Limb (tissue), 2 donors: ENCODE results near the gene ATAD3C.
"Not testable (repeated sequence)": the region's sequence is repeated elsewhere in the genome, so short reads cannot be mapped to it uniquely, and the experiment has no call there.

Source experiments
- DNase-seq, 2 donors: peaks; one replicate each; pipeline ENCODE4 v3.0.0-alpha.2; 2016; ENCODE audit errors: extremely low spot score in 2 of 2

ATAD3C gene

DNA sequence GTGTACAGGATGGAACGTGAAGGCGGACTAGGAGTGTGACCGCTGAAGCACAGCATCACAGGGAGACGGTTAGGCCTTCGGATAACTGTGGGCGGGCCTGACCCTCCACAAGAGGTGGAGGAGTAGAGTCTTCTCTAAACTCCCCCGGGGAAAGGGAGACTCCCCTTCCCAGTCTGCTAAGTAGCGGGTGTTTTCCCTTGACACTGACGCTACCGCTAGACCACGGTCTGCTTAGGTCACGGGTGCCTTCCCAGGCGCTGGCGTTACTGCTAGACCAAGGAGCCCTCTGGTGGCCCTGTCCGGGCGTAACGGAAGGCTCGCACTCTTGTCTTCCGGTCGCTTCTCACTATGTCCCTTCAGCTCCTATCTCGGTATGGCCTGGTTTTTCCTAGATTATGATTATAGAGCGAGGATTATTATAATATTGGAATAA, 55.9 kb downstream of the ATAD3C start:
- not testable (repeated sequence) for DNase-seq

DNA sequence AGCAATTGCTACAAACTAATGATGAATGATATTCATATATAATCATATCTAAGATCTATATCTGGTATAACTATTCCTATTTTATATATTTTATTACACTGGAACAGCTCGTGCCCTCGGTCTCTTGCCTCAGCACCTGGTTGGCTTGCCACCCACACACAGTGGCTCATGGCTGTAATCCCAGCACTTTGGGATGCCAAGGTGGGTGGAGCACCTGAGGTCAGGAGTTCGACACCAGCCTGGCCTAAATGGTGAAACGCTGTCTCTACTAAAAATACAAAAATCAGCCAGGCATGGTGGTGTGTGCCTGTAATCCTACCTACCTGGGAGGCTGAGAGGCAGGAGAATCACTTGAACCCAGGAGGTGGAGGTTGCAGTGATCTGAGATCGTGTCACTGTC, 56.3 kb downstream of the ATAD3C start:
- DNase-seq: not testable (repeated sequence)

DNA sequence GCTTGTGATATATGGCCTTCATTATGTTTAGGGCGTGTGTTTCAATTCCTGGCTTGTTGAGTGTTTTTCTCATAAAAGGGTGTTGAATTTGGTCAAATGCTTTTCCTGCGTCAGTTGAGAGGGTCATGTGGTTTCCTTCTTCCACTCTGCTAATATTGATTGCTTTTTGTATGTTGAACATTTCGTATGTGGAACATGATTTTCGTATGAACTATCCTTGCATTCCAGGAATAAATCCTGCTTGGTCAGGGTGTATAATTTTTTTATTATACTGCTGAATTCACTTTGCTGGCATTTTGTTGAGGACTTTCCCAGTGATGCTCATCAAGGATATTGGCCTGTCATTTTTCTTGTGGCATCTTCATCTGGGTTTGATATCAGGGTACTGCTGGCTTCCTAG, 57.8 kb downstream of the ATAD3C start:
- no peak for DNase-seq

DNA sequence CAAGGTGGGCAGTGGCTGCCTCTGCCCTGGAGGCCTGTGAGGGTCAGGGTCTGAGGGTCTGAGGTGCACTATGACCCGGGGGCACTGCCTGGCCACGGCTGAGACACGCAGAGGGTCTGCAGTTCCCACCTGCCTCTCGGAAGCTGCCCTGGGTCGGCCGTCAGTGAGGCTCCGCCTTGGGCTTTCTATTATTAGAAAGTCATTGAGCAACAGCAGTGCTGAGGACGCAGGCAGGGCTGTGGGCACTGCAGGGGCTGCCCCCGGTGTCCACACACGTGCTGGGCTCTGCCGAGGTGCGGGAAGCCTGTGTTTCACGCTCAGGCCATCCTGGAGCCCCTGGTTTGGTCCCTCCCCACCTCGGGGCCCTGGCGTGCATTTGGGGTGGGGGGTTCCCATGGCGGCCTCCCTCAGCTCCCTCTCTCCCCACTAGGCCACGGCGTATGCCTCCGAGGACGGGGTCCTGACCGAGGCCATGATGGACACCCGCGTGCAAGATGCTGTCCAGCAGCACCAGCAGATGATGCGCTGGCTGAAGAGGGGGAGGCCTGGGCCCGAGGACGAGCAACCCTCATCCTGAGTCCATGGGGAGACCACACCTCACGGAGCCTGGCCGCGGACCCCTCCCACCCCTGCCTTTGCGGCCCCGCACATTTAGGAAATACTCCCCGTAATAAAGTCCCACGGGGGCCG, 59.4 kb downstream of the ATAD3C start:
- not testable (repeated sequence) for DNase-seq

DNA sequence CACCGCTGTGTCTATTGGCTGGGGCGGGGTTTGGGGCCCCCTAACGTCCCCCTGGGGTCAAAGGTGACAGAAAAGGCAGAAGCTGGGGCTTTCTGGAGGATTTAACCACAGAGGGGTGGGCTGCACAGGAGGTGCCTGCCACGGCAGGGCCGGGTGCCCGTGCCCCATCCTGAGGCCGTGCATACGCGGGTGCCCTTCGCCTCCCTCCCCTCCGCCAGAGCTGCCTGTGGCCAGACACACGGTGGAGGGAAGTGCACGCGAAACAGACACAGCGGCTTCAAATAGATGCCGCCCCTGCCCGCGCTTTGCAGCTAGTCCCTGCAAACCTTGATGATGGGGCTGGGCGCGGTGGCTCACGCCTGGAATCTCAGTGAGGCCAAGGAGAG, 60.0 kb downstream of the ATAD3C start:
- DNase-seq: not testable (repeated sequence)

DNA sequence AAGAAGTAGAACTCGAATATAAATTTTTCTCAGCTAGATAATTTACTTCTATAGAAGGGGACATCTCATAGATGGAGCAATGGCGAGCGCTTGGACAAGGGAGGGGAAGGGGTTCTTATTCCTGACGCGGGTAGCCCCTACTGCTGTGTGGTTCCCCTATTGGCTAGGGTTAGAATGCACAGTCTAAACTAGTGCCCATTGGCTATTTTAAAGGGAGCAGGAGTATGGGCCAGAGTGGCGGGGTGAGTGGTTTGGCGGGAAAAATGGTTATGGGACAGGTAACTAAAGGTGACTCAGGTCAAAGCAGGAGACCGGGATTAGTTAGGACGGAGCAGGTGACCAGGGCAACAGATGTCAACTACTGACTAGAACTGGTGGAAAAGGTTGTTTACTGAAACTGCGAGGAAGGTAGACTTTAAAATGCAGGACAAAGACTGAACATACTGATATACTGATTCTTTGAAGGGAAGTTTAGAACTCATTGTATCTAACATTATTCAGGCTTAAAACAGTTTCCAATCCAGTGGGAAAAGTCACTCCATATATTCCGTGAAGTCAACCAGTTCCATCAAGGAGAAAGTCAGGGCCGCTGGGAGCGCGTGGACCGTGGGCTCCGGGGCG, 61.5 kb downstream of the ATAD3C start:
- DNase-seq: no peak

DNA sequence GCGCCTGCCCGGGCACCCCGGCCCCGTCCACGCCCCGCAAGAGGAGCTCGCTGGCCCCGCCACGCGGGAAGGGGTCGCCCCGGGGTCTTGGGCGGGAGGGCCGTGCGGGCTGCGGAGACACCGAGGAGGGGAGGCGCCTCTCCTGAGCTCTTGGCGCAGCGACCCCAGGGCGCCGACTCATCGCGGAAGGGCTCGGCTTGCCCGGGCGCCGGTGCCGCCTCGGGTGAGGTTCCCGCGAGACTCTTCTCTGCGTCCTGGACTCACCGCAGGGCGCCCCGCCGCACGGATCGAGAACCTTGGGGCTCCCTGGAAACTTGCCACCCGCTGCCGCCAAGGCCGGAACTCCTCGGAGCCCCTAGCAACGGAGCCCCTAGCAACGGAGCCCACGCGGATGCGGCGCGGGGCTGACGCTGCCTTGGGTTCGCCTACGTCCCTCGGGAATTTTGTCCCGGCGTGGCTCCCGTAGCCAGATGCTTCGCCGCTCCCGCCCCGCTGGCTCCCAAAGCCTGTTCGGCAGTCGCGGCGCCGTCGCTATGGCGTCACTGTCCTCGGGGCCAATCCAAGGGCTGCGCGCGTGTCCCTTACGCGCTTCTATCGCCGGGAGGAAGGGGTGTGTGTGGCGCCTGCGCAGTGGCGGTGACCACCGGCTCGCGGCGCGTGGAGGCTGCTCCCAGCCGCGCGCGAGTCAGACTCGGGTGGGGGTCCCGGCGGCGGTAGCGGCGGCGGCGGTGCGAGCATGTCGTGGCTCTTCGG, 62.2 kb downstream of the ATAD3C start, which contains the start of gene ATAD3A:
ATAD3A (plus strand) TSS at position 630 of the 753 bp plus-strand sequence; CDS start at position 737, 107 bp downstream.
- peak; percentile 96 to 98 for DNase-seq

DNA sequence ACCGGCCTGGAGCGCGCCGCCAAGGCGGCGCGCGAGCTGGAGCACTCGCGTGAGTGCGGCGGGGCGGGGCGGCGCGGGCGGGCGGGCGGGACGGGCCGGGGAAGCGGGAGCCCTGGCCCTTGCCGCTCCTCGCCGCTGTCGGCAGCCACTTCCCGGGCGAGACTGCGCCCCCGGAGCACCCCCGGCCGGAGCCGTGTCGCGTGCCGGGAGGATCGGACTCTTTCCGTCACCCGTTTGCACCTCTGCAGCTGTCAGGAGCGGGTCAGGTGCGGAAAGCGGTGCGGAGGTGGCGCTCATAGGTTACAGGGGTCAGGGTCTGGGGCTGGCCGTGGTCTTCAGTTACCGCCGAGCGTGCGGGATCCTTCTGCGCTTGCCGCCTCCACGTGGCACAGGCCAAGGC, 62.9 kb downstream of the ATAD3C start:
- not testable (repeated sequence) for DNase-seq

DNA sequence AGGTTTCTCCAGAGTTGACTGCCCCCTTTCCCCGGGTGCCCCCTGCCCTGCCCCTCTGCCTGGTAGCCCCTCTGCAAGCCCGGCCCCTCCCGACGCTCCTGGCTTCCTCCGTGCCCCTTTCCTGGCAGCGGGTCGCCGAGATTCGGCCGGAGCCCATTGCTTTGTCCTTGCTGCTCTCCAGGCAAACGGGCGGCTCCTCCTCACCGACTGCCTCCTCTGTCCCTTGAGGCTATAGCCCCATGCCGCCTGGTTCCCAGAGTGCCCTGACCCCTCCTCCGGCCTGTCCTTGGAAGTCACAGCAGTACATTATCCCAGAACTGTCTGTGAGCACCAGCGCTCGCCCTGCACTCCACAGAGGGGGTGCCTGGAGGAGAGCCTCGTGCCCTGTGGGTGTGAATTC, 64.2 kb downstream of the ATAD3C start:
- DNase-seq: not testable (repeated sequence)

DNA sequence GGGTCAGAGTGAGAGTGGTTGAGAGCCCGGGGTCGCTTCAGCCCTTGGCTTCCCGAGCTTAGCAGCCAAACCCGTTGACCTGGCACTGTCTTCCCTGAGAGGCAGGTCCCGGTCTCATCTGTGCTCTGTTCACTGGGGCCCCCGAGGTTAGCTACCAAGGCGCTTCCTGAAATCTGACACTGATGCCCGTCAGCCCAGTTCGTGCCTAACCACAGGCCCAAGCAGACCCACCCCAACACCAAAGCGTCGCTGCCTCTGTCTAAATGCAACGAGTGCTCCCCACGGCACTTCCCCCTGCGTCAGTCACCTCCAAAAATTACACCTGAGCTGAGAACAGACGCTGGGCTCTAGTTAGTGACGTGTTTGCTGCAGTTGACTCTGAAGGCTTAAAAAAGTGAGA, 64.9 kb downstream of the ATAD3C start:
- DNase-seq: not testable (repeated sequence)

DNA sequence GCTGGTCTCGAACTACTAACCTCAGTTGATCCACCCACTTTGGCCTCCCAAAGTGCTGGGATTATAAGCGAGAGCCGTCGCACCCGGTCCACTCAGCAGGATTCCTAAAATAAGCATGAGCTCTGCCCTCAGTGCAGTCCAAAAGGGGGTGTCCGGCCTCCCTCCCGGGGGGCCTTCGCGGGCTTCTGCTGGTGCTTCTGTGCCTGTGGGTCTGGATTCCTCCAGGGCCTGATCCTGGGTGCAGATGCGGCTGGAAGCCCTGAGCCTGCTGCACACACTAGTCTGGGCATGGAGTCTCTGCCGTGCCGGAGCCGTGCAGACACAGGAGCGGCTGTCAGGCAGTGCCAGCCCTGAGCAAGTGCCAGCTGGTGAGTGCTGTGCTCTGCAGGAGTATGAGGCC, 67.4 kb downstream of the ATAD3C start:
- not testable (repeated sequence) for DNase-seq

DNA sequence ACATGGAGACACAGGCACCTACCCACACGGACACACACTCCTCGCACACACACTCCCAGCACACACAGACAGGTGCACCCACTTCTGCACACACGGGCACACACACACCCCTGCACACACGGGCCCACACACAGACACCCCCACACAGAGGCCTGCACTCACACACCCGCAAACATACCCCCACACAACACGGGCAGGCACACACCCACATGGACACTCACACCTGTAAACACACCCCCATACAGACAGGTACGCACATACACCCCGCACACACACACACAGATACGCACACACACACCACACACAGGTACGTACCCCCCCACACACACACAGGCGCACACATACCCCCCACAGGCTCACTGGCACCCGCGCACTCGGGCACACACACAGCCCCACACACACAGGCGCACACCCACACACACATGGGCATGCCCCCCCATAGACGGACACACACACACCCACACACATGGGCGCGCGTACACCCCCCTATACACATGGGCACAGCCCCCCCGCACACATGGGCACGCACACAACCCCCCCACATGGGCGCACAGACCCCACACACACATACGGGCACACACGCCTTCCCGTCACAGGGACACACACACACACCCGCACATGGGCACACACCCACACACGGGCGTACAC, 68.6 kb downstream of the ATAD3C start:
- no peak for DNase-seq

DNA sequence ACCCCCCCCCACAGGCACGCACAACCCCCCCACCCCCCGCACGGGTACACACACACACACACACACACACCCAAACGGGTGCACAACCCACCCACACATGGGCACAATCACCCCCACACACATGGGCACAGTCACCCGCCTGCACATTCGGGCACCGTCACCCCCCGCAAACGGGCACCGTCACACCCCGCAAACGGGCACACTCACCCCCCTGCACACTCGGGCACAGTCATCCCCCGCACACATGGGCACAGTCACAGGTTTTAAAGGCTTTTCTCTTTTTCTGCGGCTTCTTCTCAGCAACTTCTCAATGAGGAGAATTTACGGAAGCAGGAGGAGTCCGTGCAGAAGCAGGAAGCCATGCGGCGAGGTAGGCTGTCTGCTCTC, 69.1 kb downstream of the ATAD3C start:
- DNase-seq: not testable (repeated sequence)
